ENCODE measurements around the gene LAMTOR1.

DNA sequence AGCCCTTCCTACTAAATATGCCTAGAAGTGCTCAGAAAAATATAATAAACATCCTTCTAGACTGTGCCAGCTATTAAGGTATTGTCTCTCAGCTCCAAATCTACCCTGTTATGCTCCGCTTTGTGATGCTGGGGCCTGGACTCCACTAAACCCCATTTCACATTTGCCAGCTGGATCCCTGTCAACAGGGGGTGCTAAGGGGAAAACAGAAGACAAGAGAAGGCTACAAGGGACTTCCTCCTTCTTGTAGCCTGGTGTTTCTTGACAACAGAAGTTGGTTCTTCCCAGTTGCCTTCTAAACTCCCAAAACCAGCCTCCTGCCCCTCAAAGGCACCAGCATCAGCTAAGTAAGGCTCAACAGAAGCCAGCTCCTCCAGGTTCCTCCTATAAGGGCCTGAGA lies 28.0 kb downstream of the LAMTOR1 start:
- TF ChIP-seq EGR1 (IDR thresholded peaks at IDR 0.05), result no peak
- no peak for TF ChIP-seq TCF12 (IDR thresholded peaks at IDR 0.05; ENCODE audit: low read depth)
- TF ChIP-seq USF1 (IDR thresholded peaks at IDR 0.05), result no peak
- no peak for TF ChIP-seq EP300 (IDR thresholded peaks at IDR 0.05; ENCODE audit: borderline replicate concordance)
- TF ChIP-seq CEBPB (IDR thresholded peaks at IDR 0.05), result no peak
